NCI-H1417 treated with DMSO at 0.1 percent for 48 hours (cell line): ENCODE measurements around the gene ST14.
"Not testable (repeated sequence)": the region's sequence is repeated elsewhere in the genome, so short reads cannot be mapped to it uniquely, and the experiment has no call there.

Source experiments
- DNase-seq: peaks from one replicate; lab custom pipeline; 2025; lab: John Stamatoyannopoulos, UW

The ST14 gene

DNA sequence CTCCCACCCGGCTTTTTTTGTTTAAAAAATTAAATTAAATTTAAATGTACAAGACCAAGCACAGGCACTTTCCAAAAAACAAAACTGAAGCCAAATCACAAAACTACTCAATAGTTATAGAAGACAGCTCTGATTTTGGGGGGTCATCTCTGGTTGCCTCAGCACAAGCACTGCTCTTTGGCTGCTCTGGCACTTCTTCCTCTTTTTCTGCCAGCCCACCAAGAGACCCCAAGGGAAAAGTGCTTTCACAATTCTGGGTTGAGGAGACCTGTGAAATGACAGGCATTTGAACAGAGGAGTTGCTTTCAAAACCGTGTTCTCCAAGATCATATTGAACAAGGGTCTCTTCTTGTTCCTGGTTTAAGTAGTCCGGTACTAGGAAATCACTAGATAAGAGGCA is 74.3 kb downstream of the ST14 start:
- DNase-seq, result not testable (repeated sequence)

DNA sequence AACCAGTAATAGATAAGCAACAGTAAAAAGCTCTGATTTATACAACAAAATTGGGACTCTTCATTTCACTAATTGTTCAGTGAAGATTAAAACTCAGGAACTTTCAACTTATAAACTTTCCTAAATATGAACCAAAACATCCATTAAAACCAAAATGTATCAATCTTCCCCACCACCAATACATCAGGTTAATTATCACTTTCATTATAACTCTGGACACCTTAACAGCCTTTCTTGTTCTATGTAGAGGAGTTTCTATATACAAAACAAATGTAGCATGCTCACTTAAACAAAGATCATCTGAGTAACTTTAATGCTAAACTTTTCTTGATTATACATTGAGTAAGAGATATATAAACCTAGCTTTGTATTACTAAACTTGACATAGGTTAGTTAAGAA is 74.7 kb downstream of the ST14 start:
- DNase-seq, result no peak

GRCh38 chr11:130237282-130238006 is 77.9 kb downstream of the ST14 start:
- no peak for DNase-seq

DNA sequence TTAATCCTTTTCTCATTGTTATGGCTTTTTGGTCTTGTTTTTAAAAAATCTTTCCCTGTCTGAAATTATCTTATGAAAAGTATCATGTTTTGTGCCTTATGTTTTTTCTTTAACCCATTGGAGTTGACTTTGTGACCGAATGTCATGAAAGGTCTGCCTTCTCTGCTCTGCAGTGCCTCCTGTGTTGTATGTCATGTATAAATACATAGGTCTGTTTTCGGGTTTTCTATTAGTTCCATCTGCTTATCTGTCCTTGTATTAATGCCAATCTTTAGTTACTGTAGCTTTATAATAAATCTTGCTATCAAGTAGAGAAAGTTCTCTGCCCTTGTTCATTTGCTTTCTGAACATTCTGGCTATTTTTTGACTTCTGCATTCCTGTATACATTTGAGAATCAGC is 82.1 kb downstream of the ST14 start:
- no peak for DNase-seq

DNA sequence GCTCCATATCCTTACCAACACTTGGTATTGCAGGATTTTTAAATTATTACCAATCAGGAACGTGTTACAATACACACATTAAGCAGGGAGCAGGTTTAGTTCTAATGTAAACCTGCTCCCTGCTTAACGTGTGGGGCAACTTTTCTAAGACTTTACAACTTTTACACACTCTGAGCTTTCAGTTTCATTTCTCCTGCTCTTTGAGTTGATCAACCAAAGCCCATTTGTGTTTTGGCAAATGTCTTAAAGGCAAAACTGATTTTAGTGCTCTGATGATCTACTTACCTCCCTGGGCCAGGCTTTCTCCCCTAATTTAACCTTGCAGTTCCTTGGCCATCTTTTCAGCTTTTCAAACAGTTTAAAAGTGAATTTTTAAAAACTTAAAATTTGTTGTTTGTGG is 84.2 kb downstream of the ST14 start:
- no peak for DNase-seq

DNA sequence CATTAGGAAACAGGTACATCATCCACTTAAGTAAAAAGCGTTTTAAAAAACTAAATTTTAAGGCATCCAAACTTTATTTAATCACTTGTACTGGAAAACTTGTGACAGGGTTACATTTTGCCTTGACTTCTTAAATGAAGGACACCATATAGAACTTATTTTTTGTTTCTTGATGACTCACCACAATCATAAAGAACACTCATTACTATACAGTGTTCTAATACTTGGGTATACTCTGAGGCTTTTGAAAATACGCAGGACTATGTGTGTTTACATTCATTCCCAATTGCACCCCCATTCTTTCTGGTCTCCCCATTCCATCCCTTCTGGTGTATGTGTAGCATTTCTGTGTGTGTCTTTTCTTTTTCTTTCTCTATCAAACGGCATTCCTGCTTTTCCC is 85.3 kb downstream of the ST14 start:
- DNase-seq, result no peak

- not testable (repeated sequence) for DNase-seq
These were observed 85.8 kb downstream of the ST14 start for GRCh38 chr11:130245375-130245774.

DNA sequence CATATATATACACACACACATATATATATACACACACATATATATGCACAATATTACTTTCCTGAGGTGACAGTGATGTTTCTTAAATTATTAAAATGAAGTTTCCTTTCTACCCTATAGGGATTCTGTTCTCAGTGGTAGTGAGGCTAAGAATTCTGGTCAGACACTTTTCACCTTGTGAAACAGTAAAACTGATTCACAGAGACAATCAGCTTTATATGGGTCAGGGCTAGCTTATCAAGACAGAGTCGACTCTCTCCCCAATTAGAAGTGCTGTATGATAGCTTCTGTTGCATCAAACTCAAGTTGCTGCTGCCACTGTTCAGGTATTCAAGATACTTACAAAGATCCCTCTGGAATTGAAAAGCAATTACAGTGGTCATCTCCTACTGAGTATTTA is 86.7 kb downstream of the ST14 start:
- no peak for DNase-seq

GRCh38 chr11:130246738-130247137 is 87.2 kb downstream of the ST14 start:
- DNase-seq, result no peak

DNA sequence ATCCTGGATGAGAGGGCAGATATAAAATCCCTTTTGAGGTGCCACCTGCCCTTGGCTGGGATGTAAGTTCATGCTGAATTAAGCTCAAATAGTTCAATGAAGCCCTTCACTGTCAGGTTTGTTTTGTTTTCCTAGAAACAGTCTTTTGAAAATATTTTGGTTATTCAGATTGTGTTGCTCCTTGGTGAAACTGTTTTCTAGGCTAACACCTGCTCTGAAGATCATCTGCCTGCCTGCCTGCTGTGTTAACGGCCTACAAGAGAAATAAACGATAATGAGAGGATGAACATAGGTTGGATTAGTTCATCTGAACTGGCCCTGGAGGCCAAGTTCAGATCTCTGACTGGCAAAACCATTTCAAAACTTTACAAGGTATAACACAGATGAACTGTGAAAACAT is 87.7 kb downstream of the ST14 start:
- peak; percentile 10 for DNase-seq

GRCh38 chr11:130249371-130249770 is 89.8 kb downstream of the ST14 start:
- no peak for DNase-seq

GRCh38 chr11:130249929-130250328 is 90.3 kb downstream of the ST14 start:
- DNase-seq, result not testable (repeated sequence)

DNA sequence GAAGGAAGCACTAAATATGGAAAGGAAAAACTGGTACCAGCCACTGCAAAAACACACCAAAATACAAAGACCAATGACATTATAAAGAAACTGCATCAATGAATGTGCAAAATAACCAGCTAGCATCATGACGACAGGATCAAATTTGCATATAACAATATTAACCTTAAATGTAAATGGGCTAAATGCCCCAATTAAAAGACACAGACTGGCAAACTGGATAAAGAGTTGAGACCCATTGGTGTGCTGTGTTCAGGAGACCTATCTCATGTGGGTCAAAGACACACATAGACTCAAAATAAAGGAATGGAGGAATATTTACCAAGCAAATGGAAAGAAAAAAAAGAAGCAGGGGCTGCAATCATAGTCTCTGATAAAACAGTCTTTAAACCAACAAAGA is 92.2 kb downstream of the ST14 start:
- not testable (repeated sequence) for DNase-seq
